GM12875 (cell line): ENCODE results near the gene PIP4K2A.
A peak's percentile ranks its signal among the peaks of the same experiment; 100 is the strongest.
"Not testable (repeated sequence)": the region's sequence is repeated elsewhere in the genome, so short reads cannot be mapped to it uniquely, and the experiment has no call there.

Experiments
- H3K4me3 ChIP-seq: one replicate; pipeline ENCODE4 v1.5.1; 2011; ENCODE audit warnings: low read depth, low read length, control low read depth
- TF ChIP-seq, protein P1 (sequence below): IDR thresholded peaks from 2 replicates; pipeline ENCODE4 v1.5.1; 2011; ENCODE audit warnings: low read depth, mild to moderate bottlenecking, control low read depth, inconsistent platforms, low read length, moderate library complexity, borderline replicate concordance; ENCODE audit not compliant: insufficient read depth

The PIP4K2A gene

GRCh38 chr10:22720667-22721066, 6.3 kb upstream of the PIP4K2A start:
- TF ChIP-seq, protein P1, sequence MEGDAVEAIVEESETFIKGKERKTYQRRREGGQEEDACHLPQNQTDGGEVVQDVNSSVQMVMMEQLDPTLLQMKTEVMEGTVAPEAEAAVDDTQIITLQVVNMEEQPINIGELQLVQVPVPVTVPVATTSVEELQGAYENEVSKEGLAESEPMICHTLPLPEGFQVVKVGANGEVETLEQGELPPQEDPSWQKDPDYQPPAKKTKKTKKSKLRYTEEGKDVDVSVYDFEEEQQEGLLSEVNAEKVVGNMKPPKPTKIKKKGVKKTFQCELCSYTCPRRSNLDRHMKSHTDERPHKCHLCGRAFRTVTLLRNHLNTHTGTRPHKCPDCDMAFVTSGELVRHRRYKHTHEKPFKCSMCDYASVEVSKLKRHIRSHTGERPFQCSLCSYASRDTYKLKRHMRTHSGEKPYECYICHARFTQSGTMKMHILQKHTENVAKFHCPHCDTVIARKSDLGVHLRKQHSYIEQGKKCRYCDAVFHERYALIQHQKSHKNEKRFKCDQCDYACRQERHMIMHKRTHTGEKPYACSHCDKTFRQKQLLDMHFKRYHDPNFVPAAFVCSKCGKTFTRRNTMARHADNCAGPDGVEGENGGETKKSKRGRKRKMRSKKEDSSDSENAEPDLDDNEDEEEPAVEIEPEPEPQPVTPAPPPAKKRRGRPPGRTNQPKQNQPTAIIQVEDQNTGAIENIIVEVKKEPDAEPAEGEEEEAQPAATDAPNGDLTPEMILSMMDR, result no peak
- no peak overlapping the region for H3K4me3 ChIP-seq

- TF ChIP-seq, protein P1, result no peak
- H3K4me3 ChIP-seq, result no peak overlapping the region
These were observed 5.1 kb upstream of the PIP4K2A start for GRCh38 chr10:22719406-22720042.

GRCh38 chr10:22718659-22719058, 4.3 kb upstream of the PIP4K2A start:
- not testable (repeated sequence) for H3K4me3 ChIP-seq

DNA sequence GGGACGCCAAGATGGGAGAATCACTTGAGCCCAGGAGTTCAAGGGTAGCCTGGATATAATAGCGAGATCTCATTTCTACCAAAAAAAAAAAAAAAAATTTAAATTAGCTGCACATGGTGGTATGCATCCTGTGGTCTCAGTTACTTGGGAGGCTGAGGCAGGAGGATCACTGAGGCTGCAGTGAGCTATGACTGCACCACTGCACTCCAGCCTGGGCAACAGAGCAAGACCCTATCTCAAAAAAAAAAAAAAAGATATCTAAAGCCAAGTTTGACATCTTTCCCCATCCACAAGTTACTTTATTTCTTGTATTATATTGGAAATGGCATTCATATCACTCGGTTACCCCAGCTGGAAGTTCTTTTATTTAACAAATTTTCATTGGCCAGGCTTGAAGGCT, 3.4 kb upstream of the PIP4K2A start:
- H3K4me3 ChIP-seq, result no peak overlapping the region
- TF ChIP-seq, protein P1, result no peak

DNA sequence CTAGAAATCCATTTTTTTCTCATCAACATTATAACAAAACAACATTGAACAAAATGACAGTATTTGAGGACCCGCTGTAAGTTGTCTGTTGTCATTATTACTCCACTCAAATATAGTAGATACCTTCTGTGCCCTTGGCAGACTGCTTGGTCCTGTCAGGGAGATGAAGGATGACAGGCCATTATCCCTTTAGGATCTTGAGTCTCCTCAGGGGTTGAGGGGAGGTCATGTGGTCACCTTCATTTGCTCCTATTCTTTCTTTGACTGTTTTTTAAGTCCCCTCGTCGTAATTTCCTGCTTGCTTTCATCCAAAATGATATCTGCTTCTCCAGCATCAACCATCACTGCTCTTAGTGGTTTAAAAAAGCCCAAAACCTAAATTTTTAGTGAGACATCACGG, 2.6 kb upstream of the PIP4K2A start:
- TF ChIP-seq, protein P1, result no peak
- H3K4me3 ChIP-seq, result no peak overlapping the region

DNA sequence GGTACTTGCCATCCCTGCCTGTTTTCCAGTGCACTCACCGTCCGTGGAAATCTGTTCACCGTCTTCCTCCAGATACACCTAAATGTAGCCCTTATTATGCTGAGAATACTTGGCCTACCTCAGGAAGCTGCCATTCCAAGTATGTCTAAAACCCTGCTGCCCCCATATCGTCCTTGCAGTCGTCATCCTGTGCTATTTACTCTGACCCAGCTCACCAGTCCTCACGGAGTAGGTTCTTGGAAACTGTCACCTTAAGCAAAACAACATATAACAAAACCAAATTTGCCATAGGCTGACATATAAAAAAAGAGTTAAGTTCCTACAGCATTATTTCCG, 880 bp upstream of the PIP4K2A start:
- H3K4me3 ChIP-seq, result peak overlapping the region; percentile 83
- TF ChIP-seq, protein P1, result no peak

DNA sequence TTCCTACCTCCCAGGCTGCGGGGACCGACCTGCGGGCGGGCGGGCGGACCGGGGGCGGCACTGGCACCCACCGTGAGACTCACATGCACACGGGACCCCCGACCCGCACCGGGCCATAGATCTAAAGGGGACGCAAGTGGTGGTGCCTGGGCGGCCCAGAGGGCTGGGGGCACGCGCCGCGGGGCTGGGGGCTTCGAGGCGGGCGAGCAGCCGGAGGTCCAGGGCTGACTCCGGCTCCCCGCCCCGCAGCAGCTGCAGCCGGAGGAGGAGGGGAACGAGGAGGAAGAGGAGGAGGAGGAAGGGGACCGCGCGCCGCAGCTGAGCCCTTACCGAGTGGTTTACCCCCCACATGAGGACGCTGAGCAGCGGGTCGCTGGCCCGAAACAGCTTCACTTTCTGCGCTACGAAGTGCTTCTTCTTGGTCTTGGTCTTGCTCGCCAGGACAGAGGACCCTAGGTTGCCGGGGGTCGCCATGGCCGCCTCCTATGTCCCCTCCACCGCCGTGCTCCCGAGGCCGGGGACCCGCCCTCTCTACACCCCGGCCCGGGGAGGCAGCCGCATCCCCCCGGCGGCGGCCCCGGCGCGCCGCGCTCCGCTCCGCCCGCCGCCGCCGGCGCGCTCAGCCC, 412 bp downstream of the PIP4K2A start:
- peak overlapping the region; percentile 83 for H3K4me3 ChIP-seq
- TF ChIP-seq, protein P1, result no peak
